Putamen (tissue), 1 donor: ENCODE results near the gene SLC2A1.

Experiments
- DNase-seq: peaks from one replicate; pipeline ENCODE4 v3.0.0-alpha.2; 2016; ENCODE audit warnings: low spot score

The SLC2A1 gene

DNA sequence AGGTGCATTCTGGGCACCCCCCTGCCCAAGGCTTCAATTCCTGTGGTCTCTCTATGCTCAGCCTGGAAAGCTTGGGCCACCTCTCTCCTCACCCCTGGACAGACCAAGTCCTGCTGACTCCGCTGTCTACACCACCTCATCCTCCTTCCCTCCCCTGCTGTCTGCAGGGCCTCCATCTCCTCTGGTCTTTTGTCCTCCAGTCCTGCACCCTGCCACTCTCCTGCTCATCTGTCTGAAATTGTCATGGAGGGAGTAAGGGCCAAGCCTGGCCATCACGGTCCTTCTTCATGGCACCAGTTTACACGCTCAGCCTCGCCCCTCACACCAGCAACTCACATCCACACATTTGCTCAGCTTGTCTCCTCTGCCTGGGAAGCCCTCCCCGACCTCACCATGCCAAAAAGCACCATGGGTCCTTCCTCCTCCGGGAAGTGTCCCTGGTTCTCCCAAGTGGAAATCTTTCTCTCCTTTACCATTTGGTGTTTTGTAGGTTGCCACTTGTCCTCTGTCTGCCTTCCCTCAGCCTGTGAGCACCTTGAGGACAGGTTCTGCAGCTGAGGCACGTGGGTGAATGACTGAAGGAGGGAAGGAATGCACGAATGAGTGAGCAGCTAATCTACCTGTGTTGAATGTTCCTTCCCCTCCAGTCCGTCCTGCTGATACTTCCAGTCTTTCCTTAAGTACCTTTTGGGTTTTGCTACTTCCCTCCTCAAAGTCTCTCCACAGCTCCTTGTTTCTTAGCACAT lies 2.1 kb upstream of the SLC2A1 start:
- DNase-seq: no peak

DNA sequence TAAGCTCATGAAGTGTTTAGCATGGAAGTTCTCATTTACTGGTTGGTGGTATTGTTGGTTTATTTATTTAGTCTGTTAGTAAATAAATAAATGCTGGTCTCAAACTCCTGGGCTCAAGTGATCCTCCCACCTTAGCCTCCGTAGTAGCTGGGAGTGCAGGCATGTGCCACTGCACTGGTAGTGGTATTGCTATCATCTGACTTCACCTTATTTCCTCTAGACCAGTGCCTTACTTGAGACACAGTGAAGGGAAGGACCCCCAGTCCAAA lies 1.4 kb upstream of the SLC2A1 start:
- no peak for DNase-seq

DNA sequence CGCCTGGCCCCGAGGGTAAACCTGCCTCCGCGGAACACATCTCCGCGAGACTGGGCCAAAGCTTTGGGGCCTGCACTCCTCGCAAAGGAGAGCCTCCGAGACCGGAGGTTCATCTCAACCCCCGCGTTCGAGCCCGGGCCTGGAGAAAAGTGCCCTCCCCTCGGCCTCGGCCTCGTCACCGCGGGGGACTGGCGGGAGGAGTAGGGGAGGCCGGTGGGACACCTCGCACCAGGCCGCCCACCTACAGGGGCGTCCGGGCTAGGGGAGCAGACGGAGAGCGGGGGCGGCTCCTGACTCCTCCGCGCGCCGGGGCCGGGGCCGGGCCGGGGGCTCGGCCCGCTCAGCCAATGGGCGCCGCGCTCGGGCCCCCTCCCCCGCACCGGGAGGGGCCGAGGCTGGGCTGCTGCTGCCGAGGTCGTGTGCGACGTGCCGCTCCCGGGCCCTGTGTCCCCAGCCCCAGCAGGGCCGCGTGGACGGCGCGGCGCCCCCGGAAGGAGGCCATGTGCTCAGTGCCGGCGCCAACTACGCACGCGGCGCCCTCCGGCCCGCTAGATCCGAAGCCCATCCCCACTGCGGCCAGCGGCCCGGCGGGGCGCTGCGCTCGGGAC lies 684 bp downstream of the SLC2A1 start:
- peak; percentile 64 for DNase-seq

DNA sequence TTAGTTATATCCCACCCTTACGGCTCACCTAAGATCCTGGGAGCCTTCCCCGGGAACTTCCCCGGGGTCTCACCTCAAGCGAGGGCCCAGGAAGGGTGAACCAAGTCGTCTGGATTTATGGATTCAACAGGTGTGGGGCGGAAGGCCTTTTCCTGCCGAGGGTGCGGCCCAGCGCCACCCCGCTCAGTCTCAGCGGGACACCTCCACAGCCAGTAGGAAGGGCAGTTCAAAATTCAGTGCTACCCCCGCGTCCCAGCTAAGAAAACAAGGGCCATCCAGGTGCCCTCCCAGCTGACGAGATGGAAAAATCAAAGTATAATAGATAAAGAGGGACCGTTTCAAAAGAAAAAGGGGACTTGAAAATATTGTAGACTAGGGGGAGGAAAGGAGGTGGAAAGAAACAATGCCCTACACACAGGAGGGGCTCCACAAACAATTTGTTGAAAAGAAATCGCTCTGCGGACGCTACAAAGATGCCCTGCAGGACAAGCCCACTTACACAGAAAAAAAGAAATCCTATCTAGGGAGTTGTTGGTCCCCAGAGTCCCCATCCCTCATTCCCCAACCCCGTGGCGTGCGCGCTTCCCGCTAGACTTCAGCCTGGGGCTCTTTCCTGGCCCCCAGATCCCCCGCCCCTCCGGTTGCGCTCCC lies 1.3 kb downstream of the SLC2A1 start:
- DNase-seq: no peak

DNA sequence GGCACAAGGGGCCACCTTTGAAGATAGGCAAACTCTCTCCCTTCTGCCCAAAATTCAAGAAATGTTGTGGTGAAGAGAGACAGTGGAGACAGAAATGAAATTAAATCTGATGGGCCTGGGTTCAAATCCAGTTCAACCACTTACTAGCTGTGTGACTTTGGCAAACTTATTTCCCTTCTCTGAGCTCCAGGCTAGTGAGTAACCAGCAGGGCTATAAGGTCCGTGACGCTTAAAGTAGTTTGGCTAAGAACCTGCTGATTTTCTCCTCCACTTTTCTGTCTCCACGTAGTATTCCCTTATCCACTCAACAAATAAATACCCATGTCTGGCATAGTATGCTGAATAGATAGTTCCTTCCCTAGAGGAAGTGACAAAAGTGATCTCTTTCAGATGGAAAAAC lies 1.9 kb downstream of the SLC2A1 start:
- no peak for DNase-seq

DNA sequence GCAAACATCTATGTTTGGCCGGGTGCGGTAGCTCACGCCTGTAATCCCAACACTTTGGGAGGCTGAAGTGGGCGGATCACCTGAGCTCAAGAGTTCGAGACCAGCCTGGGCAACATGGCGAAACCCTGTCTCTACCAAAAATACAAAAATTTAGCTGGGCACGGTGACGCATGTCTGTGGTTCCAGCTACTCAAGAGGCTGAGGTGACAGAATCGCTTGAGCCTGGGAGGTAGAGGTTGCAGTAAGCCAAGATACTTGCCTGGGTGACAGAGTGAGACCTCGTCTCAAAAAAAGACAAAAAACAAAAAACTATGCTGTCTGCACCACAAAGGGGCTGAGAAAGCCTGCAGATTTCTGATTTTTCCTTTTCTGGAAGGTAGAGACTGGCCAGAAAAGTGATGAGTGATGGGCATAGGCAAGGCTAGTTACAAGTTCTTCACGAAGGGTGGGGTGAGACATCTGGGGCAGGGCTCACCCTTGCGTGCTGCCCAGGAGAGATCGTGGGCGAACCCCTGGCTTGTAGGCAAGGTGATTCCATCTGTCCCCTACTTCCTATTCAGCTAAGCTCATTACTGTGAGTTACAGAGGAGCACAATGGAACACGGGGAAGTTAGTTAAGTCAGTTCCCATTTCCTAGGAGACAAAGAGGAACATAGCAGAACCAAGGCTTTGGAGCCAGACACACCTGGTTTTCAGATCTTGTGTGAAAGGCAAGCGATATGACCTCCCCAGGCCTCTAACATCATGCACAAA lies 3.2 kb downstream of the SLC2A1 start:
- no peak for DNase-seq

DNA sequence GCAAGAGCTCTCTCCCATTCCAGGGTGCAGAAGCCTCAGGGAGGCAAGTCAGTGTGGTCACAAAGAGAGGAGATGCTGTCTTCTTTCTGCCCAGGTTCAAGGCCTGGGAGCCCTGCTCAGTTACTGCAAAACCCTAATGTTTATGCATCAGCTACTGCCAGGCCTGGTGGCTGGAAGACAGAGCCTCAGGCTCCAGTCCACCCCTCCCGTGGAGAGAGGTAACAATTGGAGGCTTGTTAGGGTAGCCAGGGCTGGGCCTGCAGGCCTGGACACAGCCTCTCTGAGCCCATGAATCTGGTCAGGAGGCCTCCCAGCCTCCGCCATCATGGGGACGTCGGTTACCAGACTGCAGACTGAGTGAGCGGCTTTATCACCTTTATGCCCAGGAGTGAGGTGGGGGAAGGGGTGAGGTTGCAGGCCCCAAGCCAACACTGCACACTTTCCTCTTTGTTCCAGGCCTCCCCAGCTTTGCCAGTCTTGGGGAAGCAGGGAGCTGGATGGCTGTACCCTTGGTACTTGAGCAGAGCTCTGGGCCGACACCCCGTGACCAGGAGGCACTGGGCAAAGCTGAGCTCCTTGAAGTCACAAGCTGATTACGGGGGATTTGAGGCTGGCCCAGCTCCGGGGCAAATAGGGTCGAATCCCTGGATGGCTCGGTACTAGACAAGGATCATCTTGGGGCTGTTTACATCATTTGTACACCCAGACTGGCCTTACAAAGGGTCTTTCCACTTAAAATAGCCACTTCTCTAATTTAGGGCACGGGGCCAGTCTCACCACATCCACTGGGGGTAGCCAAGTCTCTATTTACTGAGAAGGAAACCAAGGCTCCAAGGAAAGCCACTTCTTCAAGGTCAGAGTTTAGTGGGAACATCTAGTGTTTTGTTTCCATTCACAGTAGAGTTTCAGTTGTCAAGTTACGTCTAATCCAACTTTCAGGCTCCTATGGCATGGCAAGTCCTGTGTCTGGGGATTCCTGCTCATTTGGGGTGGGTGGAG lies 5.2 kb downstream of the SLC2A1 start:
- peak; percentile 89 for DNase-seq

DNA sequence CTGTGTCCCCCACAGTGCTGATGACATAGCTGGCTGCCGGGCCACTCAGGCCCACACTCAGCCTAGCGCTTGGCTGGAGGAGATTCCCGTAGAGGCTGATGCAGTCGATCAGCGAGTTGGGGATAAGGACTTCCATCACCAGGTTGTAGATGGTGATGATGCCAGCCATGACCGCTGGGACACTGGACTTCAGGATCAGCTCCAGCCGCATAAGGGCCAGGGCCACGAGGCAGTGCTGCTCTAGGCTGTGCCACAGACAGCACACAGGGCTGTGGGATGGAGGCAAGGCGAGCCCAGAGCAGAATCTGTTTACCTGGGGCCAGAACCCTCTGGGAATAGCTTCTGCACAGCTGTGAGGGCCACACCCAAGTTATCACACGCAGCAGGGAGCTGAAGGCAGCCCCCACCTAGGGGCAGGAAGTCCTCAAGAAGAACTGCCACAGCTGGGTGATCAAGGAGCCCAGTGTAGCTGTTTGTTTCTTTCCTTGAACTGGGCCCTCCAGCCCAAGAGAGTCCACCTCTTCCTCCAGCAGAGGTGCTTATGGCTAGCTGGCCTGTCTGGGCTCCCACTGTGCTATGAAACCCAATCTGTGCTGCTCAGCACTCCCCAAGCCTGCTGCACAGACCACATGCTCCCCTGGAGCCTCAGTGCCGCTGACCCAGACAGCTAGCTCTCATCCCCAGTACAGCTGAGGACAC lies 6.2 kb downstream of the SLC2A1 start:
- DNase-seq: no peak

DNA sequence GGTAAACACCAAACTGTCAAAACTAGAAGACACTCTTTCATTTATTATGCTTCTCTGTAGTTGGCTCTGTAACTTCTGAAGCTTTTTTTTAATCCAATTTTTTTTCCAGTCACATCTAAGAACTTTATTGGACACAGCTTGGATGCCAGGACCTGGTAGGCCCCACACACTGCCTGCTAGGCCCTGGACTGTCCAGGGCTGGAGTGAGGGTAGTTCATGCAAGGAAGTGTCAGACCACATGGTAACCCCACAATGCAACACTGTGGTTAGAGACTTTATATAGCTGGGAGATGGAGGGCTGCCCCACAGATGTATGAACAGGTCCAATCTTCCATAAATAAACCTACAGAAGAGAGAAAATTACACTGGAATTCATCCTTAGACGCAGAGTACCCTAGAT lies 7.1 kb downstream of the SLC2A1 start:
- no peak for DNase-seq

DNA sequence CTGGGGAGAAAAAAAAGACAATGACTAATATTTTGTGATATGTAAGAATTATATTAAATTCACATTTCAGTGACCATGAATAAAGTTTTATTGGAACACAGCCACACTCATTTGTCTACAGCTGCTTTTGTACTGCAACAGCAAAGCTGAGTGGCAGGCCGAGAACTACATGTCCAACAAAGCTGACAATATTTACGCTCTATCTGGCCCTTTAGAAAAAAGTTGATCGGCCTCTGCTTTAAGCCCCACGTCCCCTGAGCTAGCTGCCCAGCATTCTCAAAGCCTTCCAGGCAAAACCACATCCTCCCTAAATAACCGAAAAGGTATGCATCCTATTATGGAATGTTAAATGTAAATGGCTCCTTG lies 8.6 kb downstream of the SLC2A1 start:
- DNase-seq: no peak

DNA sequence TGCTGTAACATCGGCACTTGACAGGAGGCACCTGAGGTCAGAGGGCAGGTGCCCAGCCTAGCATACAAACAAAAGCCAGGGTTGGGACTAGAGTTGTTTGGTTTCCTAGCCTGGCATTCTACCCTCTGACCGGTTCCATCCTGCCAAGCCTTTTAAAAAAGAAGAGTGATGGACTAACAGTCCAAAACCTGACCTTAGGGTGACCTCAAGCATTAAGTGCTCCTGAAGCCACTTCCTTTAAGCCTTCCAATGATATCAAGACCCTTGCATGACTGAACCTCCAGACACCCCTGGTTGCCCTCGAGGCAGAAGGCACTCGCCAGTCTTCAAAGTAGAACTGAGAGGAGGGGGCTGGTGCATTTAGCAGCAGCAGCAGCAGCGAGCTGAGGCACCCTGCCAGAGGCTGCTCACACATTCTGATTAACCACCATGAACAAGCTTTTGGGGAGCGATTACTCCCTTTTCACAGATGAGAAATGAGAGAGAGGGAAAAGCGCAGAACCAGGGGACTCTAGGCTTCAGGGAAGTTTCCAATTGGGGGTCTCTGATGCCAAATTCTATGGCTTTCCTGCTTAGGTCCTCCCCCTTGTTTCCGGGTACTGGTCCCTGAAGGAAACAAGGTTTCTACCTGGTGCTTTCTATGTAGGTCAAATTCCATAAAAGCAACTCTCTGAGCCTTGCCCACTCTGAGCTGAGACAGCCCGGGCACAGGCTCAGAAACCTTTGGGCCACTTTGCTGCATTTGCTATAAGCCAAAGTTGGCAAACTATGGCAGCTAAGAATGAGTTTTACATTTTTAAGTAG lies 9.2 kb downstream of the SLC2A1 start:
- DNase-seq: no peak

DNA sequence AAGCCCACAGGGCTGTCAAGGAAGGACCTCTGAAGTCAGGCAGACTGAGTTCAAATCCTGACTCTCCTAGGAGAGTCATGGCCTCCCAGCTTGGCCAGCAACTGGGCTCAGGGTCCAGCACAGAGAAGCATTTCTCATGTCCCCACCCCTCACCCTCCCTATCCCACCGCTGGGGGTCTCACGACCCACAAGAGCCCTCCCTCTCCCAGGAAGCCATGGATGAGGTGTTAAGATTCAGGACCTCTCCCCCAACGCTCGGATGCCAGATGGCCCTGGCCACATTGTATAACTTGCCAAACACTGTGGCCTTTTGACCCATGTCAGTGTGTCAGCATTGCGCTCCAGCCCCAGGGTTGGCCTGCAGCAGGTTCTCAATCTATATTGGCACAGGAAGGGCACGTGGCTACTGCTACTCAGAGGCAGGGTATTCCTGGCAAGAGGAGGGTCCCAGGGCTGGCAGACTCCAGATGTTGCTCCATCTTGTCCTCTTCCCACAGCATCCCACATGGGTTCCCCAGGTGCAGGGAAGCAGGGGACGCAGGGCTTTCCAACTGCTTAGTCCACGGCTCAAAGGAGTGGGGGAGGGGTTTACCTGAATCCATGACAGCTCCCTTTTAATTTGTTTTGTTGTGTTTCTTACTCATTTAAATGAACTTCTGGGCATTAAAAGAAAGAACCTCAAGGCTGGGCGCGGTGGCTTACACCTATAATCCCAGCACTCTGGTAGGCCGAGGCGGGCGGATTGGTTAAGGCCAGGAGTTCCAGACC lies 10.5 kb downstream of the SLC2A1 start:
- DNase-seq: no peak

DNA sequence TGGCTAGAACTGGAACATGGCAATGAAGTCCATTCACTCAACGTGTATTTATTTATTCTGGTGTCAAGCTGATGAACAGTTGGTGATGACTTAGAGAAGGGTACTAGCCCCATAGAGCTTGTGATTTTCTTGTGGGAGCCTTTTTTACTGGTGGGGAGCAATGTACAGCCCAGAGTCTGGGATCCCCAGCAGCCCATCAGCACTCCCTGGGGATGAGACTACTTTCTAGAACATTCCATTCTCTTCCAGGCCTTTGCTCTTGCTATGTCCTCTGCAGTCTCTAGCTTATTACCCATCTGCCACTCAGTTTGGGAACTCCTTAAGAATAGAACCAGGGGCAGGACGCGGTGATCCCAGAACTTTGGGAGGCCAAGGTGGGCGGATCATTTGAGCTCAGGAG lies 11.6 kb downstream of the SLC2A1 start:
- no peak for DNase-seq

DNA sequence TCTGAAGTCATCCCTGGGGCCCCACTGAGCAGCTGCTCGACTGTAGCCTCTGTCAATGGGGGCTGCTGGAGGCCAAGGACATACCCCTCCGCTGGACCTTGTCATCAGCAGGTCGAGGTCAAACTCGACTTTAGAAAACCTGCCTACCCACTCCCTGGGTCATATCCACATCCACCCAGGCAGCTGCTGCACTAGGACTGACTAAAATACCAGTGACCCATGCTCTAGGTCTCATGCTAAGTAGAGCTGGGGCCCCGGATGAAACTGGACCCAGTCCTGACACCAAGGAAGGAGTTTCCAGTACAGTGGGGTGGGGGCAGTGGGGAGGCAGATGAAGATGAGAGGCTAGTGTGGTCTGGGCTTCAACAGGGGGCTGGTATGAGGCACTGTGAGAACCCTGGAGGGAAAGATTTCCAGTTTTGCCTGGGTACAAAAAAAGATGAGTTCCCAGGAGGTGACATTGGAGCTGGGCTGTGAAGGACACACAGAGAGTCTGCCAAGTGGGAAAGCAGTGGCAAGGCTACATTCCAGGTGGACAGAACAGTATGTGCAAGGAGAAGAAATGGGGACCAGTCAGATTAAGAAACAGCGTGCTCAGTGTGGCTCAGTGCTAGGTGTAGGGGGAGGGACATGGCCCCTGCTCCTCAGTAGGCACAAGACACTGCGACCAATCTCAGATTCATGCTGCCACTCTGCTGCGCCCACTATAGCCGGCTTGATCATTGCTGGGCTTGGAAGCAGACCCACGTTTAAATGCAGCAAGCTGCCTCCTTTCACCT lies 12.4 kb downstream of the SLC2A1 start:
- DNase-seq: no peak

DNA sequence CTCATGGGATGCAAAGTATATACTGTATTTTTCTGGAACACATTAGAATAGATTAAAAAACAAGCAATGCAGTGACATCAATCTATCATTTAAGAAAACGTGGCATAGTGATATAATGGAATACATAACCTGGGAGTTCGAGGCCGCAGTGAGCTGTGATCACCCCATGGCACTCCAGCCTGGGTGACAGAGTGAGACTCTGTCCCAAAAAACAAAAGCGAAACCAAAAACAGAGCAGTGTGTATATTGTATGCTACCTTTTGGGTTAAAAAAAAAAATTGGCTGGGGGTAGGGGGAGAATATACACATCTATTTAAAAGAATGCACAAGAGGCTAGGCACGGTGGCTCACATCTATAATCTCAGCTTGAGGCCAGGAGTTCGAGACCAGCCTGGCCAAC lies 13.5 kb downstream of the SLC2A1 start:
- no peak for DNase-seq

DNA sequence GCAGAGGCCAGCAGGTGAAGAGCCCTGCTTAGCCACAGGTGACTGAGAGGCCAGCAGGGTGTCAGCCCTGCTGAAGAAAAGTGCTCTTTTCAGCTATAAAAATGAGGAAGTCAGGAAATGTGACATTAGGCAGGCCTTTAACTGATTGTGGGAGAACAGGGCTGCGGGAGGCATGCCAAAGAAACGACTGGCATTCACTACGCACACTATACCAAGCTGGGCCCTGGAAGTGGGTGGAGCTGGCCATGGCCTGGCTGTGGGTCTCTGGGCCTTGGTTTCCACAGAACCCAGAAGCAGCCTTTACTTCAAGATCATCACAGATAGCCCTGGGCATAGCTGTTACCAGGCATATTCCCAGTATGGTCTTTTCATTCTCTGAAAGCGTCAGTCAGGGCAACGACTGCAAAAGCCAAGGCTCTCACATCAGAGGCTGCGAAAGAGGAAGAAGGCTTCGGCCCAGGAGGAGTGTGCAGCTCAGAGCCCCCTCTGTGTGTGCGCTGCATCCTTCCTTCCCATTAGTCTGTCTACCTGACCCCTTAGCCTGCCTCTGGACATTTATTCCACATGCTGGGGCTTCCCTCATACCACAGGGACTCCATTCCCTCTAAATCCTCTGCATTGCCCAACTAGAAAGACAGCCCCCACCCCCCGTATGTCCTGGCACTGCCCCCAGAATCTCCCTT lies 14.3 kb downstream of the SLC2A1 start:
- DNase-seq: no peak

DNA sequence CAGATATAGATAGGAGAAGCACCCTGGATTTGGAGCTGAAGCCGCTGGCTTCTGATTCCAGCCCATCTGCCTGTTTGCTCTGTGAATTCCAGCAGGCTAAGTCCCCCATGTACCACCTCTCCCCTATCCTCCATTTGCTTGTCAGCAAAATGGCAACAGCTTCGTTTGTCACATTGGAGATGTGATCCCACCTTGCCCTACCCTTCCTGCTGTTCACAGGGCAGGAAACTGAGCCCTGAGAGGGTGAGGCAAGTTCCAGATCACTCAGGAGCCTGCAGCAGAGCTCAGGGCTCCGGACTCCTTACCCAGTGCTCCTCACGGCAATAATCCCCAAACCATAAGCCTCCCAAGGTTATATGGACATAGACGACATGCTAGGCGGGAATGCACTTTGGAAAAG lies 14.9 kb downstream of the SLC2A1 start:
- no peak for DNase-seq

DNA sequence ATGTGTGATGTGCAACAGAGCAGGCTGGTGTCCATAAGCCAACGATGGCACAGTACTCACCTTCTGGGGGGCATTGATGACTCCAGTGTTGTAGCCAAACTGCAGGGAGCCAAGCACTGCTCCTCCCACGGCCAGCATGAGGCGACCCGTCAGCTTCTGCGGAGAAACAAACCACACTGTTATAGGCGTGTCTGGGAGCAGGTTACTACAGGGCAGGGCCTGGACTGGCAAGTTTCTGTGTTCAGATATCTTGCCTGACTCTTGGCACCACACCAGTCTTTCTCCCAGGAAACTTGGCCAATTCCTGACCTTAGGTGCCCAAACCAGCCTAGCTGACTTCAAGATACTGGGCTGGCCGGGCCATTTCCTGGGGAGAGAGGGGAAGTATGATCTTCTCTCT lies 15.5 kb downstream of the SLC2A1 start:
- DNase-seq: no peak
